Mesodermal cell (in vitro differentiated cells): Measurements from ENCODE around the gene SNAPC2.
A peak's percentile ranks its signal among the peaks of the same experiment; 100 is the strongest.
"Not testable (repeated sequence)": the region's sequence is repeated elsewhere in the genome, so short reads cannot be mapped to it uniquely, and the experiment has no call there.

ENCODE experiments used
- H3K27ac ChIP-seq: 2 replicates; pipeline ENCODE4 v1.7.0; 2013; ENCODE audit warnings: mild to moderate bottlenecking, low read depth, low read length, moderate library complexity; ENCODE audit not compliant: severe bottlenecking
- H3K36me3 ChIP-seq: 2 replicates; pipeline ENCODE4 v1.7.1; 2013; ENCODE audit warnings: mild to moderate bottlenecking, low read length, moderate library complexity; ENCODE audit not compliant: control insufficient read depth, insufficient read depth
- H3K4me1 ChIP-seq: one replicate; pipeline ENCODE4 v1.7.1; 2013; ENCODE audit warnings: mild to moderate bottlenecking, low read length; ENCODE audit not compliant: insufficient read depth, control insufficient read depth, poor library complexity, severe bottlenecking
- H3K4me3 ChIP-seq: 2 replicates; pipeline ENCODE4 v1.7.0; 2013; ENCODE audit warnings: low read length, control low read depth, mild to moderate bottlenecking; ENCODE audit not compliant: insufficient read depth, poor library complexity, severe bottlenecking; ENCODE audit errors: extremely low read depth
- H3K9me3 ChIP-seq: 2 replicates; pipeline ENCODE4 v1.7.1; 2013; ENCODE audit warnings: mild to moderate bottlenecking, low read length, moderate library complexity; ENCODE audit not compliant: control insufficient read depth
- WGBS, 2 experiments: methylation state at CpG; one replicate each; pipeline ENCODE4 v1.1.5; 2013; ENCODE audit warnings: missing lambda C conversion rate in 2 of 2; ENCODE audit not compliant: insufficient coverage in 2 of 2; 5-methylcytosine and 5-hydroxymethylcytosine counted together

Gene SNAPC2

DNA sequence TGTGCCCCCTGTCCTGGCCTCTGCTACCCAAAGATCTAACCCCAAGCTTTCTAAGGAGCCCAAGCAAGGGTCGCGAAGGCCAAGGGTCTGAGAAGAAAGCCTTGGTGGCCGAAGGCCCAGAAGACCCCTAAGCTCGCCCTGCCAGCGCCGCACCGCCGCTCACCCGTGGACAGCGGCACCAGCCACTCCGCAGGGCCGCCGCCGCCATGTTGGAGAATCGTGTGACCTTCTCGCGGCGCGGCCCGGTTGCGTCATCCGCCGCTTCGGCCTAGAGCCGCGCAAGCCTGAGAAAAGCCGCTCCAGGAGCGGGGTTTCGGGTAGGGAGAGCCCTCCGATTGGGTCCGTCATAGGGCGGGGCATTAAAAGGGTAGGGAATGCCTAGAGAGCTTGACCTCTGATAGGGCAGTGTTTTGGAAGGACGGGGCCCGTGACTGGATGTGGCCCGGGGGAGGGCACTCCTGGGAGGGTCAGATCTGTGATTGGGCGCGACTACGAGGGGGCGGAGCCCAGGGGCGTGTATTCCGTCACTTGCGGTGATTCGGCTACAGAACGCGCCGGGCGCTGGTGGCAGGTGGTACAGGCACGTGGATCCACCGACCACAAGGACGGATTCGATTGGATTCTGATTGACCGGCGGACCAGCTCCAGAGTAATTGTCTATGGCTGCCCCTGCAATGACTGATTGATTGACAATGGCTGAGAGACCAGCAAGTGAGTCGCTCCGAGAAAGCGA lies 23.5 kb downstream of the SNAPC2 start, which contains the start of gene TIMM44:
Gene TIMM44 (minus strand): TSS at position 223 of the 733 bp plus-strand sequence. CDS start 15 bp downstream, at position 208.
- Histone ChIP-seq H3K4me3 (peak within 1 kb of the TSS; percentile 88), H3K4me1 (peaks cover 5% of the 10 kb centered on the region), H3K9me3 (no peaks in the 10 kb centered on the region), H3K27ac (peak within 1 kb of the TSS; percentile 98), H3K36me3 (peaks cover 26% of the 10 kb centered on the region)
- 0% methylated on average over 53 to 55 of the region's 56 CpGs for WGBS, 2 experiments

DNA sequence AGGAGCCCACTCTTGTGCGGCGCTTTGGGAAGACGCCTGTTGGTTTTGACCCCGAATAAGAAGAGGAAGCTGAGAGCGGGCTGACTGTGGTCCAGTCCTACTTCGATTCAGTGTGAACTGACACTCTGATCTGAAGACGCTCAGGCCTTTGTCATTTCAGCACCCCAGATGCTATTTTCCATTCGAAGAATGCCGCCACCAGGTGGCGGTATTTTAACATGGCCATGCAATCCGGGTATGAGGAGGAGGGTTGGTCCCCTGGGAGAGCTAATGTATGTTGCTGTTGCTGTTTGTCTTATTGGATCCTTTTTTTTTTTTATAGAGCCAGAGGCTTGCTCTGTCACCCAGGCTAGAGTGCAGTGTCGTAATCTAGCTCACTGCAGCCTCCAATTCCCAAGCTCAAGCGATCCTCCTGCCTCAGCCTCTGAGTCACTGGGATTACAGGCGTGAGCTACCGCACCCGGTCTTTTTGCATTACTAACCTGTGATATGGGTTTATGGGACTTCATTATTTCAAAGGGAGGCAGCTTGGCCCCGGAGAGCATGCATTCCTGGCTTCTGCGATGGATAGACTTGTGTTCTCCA lies 24.1 kb downstream of the SNAPC2 start:
- Histone ChIP-seq H3K36me3 (peaks cover 22% of the 10 kb centered on the region), H3K4me1 (peaks cover 5% of the 10 kb centered on the region), H3K9me3 (no peaks in the 10 kb centered on the region), H3K27ac (peak overlapping the region; percentile 94), H3K4me3 (peak overlapping the region; percentile 88)
- 33 to 44% methylated on average over 13 to 15 of the region's 18 CpGs for WGBS, 2 experiments

DNA sequence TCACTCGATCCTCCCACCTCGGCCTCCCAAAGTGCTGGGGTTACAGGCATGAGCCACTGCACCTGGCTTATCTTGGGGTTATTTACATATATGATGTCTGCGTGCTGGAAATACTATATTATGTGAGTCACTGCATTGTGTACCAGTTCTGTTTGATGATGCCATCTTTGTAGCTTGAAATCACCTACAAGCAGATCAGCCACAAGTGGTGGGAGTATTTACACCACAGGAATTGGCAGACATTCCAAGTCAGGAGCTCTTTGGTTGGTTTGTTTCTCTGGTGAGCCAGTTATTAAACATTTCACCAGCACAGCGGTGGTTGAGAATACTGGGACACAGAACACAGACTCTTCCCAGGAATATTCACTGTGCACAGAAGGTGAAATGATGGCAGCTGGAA lies 27.8 kb downstream of the SNAPC2 start:
- Histone ChIP-seq H3K4me1 (peaks cover 1% of the 10 kb centered on the region), H3K36me3 (peaks cover 4% of the 10 kb centered on the region), H3K9me3 (no peaks in the 10 kb centered on the region), H3K27ac (no peak overlapping the region), H3K4me3 (no peak overlapping the region)
- 94 to 100% methylated on average over 3 to 4 of the region's 4 CpGs for WGBS, 2 experiments

DNA sequence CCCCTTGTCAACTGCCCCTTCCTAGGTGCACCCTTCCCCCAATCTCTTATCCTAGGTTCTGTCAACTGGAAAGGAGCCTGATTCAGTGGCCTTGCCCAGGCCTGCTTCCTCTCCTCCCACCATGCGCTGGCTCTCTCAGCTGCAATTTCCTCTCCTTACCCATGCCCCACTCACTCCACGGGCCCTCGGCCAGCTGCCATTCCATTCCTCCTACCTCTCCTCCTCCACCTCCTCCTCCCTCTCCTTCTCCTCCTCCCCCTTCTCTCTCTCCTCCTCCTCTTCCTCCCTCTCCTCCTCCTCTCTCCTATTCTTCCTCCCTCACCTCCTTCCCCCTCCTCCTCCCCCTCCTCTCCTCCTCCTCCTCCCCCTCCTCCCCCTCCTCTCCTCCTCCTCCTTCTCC lies 32.9 kb downstream of the SNAPC2 start:
- Histone ChIP-seq H3K36me3 (peaks cover 3% of the 10 kb centered on the region), H3K27ac (no peak overlapping the region), H3K4me1 (peaks cover 2% of the 10 kb centered on the region), H3K9me3 (no peaks in the 10 kb centered on the region), H3K4me3 (no peak overlapping the region)
- 60 to 69% methylated on average over 3 of the region's 3 CpGs for WGBS, 2 experiments

DNA sequence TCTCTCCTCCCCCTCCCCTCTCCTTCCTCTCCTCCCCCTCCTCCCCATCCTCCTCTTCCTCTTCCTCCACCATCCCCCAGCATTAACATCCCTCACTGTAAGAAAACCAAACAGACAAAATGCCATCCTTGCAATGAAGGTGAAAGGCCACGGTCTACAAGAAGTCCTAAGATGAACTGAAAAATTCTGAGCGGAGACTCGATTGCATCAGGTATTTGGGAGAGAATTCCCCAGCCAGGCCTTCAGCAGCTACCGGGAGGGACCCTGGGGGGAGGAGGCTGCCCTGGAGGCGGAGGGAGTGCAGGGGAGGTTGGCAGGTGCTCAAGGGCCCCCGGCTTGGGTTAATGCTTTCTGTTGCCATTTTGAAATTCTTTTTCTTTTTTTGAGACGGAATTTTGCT lies 33.4 kb downstream of the SNAPC2 start:
- WGBS, 2 experiments = 73 to 79% methylated on average over 4 to 7 of the region's 7 CpGs

DNA sequence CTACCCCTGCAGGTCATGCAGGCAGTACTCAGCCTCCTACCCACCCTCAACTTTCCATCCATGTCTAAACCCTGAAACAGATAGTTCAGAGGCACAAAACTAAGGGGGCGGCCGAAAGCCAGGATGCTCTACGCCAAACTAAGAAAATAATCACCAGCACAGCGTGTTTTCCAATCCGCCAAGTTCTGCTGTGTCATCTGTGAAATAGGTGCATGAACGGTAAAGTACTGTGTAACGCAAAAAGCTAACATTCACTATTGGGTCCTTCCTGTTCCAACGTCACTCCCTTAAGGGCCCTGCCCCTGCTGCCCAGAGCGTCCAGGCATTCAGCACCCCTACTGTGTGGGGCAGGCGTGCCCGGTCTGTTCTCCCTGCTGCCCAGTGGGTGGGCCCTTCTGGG lies 35.6 kb downstream of the SNAPC2 start:
- Histone ChIP-seq H3K27ac (no peak overlapping the region), H3K9me3 (no peaks in the 10 kb centered on the region), H3K36me3 (peaks cover 21% of the 10 kb centered on the region), H3K4me3 (no peak overlapping the region), H3K4me1 (peaks cover 2% of the 10 kb centered on the region)
- 93% methylated on average over 7 to 11 of the region's 11 CpGs for WGBS, 2 experiments

More for the DNA sequence above, 33.4 kb downstream of the SNAPC2 start:
- H3K36me3 ChIP-seq = peaks cover 8% of the 10 kb centered on the region
- peaks cover 2% of the 10 kb centered on the region for H3K4me1 ChIP-seq
- H3K9me3 ChIP-seq = no peaks in the 10 kb centered on the region
- no peak overlapping the region for H3K27ac ChIP-seq
- no peak overlapping the region for H3K4me3 ChIP-seq

DNA sequence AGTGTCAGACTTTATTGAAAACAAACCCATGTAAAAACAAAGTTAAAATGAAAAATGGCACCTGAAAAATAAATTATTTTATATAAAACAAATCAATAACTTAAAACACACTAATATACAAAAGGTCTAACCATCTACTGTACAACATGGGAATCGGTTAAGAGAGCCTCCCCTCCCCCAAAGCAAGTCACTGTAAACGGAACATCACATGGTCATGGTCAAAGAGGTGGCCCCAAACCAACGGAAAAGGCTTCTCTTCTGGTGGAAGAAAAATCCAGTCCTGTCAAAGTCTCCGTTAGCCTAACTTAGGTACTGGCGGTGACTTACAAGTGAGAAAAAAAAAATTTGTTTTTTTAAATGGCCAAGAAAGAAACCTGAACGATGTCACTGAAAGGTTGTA lies 39.1 kb downstream of the SNAPC2 start:
- peaks cover 56% of the 10 kb centered on the region for H3K36me3 ChIP-seq
- WGBS, 2 experiments = 96 to 99% methylated on average over 5 to 6 of the region's 6 CpGs
- H3K4me1 ChIP-seq = no peaks in the 10 kb centered on the region
- no peak overlapping the region for H3K27ac ChIP-seq
- H3K4me3 ChIP-seq = no peak overlapping the region
- no peaks in the 10 kb centered on the region for H3K9me3 ChIP-seq

DNA sequence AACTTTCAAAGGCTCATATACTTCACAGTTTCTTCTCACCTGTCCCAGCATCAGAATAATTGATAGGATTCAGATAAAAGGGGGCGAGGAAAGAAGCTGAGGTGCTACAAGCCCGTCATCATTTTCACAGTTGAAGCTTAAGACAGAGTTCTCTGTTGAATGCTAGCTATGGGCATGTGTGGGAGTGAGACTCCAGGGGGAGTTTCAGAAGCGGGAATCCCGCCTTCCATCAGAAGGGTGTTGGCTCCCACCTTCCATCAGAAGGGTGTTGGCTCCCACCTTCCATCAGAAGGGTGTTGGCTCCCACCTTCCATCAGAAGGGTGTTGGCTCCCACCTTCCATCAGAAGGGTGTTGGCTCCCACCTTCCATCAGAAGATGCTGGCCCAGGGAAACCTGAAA lies 40.9 kb downstream of the SNAPC2 start:
- not testable (repeated sequence) for H3K4me3 ChIP-seq, H3K27ac ChIP-seq

DNA sequence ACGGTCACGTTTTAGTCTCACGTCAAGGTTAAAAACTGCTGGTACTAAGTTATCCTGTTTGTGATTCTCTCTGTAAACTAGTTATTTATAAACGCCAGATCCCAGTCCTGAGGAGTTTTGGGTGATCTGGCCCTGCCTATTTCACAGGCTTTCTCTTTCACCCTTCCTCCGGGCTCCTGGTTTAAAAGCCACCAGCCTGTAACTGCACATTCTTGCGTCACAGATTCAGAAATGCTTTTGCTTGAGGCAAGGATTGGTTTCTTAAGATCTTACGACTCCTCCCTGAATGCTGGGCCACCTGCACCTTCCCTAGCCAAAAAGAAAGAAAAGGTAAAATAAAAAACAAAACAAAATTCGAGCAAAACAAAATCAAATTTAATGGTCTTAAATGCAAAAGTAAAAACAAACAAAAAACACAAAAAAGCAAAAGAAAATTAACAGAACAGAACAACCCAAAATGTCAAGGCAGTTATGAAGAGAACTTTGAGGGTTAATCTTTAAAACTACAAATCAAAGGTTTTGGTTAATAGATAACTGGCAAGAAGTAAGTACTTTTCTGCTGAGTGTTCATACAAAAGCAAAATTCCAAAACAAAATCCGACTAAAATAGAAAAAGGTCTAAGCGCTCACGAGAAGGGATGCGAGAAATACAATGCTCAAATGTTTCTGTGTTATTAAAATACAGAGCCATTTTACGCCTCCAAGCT lies 41.9 kb downstream of the SNAPC2 start:
- Histone ChIP-seq H3K9me3 (no peaks in the 10 kb centered on the region), H3K27ac (no peak overlapping the region), H3K4me1 (no peaks in the 10 kb centered on the region), H3K36me3 (peaks cover 84% of the 10 kb centered on the region), H3K4me3 (no peak overlapping the region)
- 96 to 100% methylated on average over 4 to 9 of the region's 13 CpGs for WGBS, 2 experiments

More for the DNA sequence above, 40.9 kb downstream of the SNAPC2 start:
- H3K4me1 ChIP-seq, H3K9me3 ChIP-seq: not testable (repeated sequence)
- H3K36me3 ChIP-seq = peaks cover 74% of the 10 kb centered on the region
- WGBS, 2 experiments = 94 to 100% methylated on average over 2 of the region's 4 CpGs

DNA sequence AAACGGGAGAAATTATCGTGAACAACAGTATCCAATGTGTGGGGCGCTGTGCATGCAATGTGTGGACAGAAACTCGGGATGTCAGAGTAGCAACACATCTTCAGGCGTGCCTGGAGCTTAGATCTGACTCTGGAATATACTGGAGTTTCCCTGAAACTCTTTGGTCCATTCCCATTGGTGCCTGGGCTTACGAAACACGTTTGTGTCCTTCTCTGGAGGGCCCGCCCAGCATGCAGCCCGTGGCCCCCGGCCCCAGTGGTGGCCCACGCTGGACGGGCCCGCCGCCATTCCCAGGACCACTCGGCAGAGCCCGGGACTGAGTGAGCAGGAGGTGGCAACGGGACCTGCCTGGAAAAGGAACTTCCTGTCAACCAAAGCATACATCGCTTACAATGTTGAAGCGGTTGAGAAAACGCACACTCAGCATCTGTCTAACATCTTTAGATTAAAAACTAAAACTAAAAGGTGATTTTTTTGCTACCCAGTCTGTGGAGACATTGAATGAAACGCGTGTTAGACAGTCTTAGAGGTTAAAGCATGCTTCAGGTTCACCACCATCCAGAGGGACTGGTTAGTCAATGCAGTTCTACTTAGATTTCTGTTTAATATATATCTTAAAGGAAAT lies 42.6 kb downstream of the SNAPC2 start:
- 94 to 96% methylated on average over 18 to 19 of the region's 22 CpGs for WGBS, 2 experiments
- no peak overlapping the region for H3K27ac ChIP-seq
- H3K4me3 ChIP-seq = no peak overlapping the region
- H3K36me3 ChIP-seq = peaks cover 91% of the 10 kb centered on the region
- H3K4me1 ChIP-seq = no peaks in the 10 kb centered on the region
- H3K9me3 ChIP-seq = no peaks in the 10 kb centered on the region
